Non-pigmented ciliary epithelial cell (primary cell): ENCODE measurements around the gene ATP2C2.

Experiments
- DNase-seq: peaks from one replicate; pipeline ENCODE4 v3.0.0-alpha.2; 2010; ENCODE audit warnings: low read depth

The ATP2C2 gene

GRCh38 chr16:84476401-84476800, 108.1 kb downstream of the ATP2C2 start:
- DNase-seq = no peak

DNA sequence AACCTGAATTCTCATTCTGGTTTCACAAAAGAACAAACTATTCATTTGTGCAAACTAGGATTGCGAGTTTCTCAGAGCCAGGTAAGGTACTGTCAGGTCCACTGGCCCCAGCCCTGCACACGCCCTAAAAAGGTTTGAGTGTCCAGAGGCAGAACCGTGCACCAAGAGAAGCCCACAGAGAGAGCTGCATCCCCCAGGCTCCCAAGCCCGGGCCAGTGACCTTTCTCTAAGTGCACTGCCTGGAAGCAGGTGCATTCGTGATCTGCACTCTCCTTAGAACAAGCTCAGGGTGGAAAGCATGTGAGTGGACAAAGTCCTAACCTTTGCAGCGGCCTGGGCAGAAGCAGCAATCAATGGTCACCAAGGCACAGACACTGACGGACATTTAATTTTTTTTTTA, 109.3 kb downstream of the ATP2C2 start:
- DNase-seq = no peak

DNA sequence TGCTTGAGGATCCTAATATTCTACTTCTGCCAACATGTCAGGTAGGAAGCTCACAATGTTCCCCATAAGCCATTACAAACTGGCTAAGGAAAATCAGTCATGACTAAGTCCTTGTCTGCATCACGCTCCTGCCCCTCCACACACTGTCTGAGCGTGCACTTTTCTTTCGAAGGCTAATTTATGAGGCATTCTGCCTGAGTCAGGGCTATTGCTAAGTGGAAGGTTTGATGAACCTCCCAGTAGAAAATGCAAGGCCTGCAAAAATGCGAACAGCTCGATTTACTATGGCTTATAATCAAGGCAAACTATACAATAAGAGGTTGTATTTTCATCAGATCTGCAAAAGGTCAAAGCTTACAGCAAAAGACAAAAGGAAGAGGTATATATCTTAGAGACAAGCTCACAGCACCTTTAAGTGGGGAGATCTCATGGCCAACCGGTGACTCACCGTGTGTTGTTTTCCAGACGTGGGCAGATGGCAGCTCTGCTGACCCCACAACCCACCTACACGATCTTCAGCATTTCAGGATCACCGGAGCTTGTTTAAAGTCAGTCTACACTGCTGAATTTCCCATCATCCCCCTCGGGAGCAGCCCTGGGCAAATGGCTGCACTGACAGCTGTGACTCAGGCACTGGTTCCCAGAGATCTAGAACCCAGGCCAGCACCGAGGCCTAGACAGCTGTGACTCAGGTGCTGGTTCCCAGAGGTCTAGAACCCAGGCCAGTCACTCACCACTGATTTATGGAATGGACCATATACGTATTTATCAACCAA, 110.0 kb downstream of the ATP2C2 start:
- peak; percentile 47 for DNase-seq

DNA sequence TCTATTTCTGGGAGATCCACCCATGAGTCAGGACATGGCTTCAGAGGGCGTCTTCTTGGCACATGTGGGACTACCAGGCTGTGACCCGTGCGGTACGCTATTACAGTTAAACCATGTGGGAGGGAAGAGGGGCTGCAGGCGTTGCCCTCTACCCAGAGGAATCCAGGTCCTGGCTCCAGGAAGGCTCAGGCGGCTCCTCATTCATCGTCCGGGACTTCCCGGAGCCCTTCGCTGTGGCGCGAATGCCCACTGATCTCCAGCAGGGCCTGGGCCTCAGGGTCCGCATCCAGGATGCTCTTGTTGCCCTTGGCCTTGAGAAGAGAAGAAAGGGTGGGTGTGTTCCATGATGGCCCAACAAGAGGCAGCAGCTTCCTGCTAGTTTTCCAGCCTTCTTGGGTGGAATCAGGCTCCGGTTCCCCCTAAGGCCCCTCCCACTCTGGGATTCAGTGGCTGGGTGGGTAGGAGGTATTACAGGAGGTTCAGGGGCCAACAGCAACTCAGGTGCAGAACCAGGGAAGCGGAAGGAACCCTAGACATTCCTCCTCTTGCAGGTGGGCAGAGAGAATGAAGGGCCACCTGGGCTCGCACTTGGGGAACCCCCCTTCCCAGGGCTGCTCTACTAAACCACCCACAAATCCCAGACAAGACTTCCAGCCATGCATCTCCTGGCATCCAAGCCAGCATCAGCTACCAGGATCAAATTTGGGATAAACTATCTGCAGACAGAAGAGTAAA, 111.5 kb downstream of the ATP2C2 start:
- DNase-seq = no peak

DNA sequence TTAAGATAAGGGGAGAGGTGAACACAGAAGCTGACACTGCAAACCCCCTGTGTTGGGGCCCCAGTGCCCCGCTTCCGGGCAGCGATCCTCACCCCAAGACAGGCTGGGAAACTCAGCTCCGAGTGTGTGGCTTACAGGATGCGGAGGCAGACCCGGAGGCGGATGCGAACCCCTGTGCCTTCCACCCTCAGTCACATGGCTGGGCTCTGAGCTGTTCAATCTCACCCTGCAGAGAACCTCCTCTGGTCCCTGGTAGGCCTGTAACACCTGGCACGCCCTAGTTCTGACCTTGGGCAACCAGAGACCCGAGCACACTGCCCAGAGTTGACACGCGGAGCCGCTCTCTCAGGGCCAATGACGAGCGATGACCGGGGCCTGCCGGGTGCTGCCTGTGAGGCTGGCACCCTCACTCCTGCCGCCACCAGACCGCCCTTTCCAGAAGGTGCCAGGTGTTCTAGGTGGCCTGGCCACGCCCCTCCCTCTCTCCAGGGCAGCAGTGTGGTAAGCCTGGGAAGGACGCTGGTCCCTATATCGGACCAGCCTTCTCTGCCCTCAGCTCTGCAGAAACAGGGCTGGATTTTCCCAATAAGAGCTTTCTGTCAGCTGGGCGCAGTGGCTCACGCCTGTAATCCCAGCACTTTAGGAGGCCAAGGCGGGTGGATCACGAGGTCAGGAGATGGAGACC, 112.9 kb downstream of the ATP2C2 start:
- DNase-seq = no peak

DNA sequence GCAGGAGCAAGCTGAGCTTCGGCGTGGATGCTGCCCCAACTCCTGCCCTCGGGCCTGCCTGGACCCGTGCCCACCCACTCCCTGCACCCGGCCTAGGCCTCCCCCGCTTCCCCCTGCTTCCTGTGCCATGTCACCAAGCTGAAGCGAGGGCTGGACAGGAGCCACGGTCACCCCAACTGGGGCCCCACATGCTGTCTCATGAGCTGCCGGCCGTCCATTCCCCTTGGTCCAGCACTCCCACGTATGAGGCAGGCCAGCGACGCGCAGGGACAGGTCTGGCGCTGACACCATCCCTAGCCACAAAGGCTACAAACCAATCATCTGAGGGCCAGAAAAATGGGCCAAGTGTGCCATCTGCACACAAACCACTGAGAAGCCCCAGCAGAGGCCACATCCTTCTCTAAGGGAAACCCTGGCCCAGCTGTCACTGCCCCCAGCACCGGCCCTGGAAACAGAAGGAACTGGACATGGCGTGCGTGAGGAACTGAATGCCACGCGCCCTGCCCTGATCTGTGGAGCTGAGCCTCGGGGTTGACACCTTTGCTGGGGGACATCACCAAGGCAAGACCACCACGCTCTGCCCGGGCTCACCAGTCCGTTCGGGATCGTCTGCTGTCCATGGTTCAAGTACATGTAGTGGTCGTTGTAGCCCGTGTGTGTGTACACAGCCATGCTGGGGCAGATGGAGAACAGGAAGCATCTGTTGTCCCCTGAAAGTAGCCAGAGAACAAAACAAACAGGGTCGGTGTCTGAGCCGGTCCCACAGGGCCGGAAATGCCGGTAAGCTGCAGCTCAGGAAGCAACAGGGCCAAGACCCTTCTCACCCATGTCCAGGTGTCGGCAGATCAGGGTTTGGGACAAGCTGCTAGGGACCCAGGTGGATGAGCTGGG, 113.9 kb downstream of the ATP2C2 start:
- DNase-seq = no peak

- DNase-seq = no peak
Observed at GRCh38 chr16:84482951-84483881, 114.9 kb downstream of the ATP2C2 start.

DNA sequence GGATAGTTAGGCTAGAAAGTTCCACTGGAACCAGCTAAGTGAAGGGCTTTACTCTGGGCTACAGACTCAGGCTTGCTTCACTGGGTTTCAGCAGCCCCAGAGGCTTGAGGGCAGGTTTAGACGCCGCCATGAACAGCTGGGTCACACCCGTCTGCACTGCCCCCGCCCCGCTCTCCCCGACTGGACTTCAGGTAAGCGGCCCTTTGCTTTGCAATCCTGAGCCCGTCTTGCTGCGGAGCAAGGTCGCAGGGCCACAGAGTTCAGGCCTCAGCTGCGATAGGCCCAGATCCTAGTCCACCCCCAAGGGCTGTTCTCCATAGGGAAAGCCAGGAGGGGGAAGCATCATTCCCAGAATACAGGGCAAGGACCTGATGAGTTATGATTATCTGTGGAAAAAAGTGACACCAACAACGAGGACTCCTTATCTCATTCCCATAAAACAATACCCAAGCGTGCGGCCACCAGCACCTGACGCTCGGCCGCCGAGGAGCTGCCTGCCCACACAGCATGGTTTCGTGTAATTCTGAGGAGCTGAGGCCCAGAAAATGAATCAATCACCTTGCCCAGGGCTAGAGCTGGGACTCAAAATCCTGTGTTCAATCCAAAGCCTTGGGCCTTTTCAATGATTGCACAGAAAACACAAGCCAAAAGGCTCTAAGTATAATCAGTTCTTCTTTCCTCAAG, 115.7 kb downstream of the ATP2C2 start:
- DNase-seq = no peak

DNA sequence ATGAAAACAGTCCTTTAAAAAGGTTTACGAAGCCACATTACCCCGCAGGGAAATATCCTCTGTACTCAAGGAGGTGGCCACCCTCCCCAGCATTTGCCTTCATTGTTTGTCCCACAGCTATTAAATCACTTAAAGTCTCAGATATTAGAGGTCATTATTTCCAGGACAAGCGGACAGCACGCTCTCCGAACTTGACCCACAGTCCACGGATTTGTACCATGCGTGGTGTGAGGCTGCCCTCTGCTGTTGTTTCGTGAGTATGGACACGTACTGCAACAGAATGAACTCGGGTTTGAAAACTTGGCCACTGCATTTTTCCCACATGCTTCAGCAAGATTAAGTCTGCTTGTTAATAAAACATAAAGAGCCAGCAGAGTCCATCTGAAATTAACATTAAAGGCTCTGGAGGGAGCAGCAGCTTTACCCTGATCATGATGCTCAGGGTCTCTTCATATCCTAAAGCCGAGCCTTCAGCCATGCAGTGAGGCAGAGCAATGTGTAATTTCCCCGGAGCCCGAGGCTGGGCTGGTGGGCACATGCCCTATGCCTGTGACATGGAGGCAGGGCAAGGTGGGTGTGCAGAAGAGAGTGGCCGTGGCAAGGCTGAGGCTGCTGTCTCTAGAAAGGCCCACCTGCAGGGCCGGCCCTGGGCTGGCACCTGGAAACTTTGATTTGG, 116.4 kb downstream of the ATP2C2 start:
- peak; percentile 36 for DNase-seq

- DNase-seq = no peak
Observed at GRCh38 chr16:84485255-84486010, 117.1 kb downstream of the ATP2C2 start.

DNA sequence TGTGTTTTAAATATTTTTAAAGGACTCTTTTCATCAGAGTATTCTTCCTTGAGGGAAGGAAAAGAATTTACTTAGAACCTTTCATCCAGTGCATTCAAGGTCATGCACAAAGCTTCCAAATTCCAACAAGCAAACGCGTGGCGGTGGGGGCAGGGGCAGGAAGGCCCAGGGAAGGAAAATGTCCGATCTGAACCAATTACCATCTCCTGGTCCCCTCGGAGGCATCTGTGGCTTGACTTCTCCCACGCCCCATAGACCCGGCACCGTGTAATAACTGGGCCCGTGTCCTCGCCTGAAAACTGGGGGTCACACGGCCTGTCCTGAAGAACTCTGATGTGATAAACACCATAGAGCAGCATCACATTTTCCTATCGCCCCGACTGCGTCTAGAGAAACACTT, 117.8 kb downstream of the ATP2C2 start:
- DNase-seq = no peak

DNA sequence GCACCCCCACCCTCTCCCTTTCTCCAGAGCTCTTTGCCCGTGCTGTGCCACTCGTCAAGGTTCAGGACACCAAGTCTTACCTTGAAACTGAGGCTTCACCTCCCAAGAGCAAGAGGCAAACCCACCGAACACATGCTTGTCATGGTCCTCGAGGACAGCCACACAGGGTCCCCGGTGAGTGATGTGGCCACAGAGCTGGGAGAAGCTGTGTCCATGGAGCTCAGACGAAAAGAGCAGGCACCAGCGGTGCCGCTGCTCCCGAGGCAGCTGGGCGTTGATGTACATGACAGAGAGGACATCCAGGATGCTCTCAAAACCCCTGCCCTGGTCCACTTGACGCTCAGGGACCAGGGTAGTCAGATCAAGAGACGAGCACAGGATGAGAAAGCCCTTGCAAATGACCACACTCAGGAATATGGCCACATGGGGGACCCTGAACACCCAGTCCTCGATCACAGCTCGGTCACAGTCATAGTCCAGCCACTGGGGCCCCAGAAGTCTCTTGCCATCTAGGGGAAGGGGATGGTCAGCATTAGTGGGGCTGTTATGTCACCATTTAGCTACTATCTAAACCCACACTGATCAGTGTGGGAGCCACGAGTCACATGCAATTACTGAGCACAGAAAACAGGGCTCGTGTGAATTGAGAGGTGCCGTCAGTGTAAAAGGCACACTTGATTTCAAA, 118.4 kb downstream of the ATP2C2 start:
- DNase-seq = no peak

DNA sequence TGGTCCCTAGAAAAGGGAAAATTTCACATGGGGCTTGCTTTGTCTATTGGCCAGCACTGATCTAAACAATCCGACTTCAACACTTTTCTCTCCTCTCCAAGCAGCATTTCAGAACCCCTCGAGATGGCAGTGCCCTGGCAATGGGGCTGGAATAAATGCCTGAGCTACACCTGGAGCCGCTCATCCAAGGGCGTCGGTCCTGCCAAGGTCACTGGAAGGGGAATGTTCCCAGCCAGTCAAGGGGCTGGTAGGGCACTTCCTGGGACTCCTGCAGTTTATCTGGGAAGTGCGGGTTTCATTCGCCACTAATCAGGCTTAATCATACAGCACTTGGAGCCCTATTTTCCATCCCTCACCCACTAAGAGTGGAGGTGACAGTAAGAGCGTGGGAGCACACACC, 119.0 kb downstream of the ATP2C2 start:
- DNase-seq = no peak

GRCh38 chr16:84489131-84489530, 120.8 kb downstream of the ATP2C2 start:
- no peak for DNase-seq

GRCh38 chr16:84495506-84495905, 127.2 kb downstream of the ATP2C2 start:
- no peak for DNase-seq

- DNase-seq = no peak
Observed at GRCh38 chr16:84496991-84497390, 128.7 kb downstream of the ATP2C2 start.

- DNase-seq = no peak
Observed at GRCh38 chr16:84497418-84498222, 129.3 kb downstream of the ATP2C2 start.

DNA sequence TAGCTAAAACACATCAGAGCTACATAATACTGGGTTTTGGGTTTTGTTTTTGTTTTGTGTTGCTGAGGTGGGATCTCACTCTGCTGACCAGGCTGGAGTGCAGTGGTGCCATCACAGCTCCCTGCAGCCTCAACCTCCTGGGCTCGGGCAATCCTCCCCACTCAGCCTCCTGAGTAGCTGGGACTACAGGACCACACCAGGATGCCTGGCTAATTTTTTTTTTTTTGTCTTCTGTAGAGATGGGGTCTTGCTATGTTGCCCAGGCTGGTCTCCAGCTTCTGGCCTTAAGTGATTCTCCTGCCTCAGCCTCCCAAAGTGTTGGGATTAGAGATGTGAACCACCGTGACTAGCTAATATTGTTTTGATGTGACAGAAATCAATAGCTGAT, 129.9 kb downstream of the ATP2C2 start:
- DNase-seq = no peak
